Keratinocyte (primary cell): Measurements from ENCODE around the gene DTNBP1. TPM values are rescaled to one million over a fixed set of nuclear protein-coding genes. Genes with fewer than 3 reads are reported as not detected.

ENCODE experiments used
- DNase-seq: peaks from one replicate; pipeline ENCODE4 v3.0.0-alpha.2; 2011; ENCODE audit warnings: low read depth, missing footprints, low spot score
- FAIRE-seq: peaks from 2 replicates; lab custom pipeline; 2011; peaks lifted over from hg19 to GRCh38; lab: Jason Lieb, UNC
- H2AFZ ChIP-seq: 2 replicates; pipeline ENCODE4 v1.6.0; 2012; ENCODE audit warnings: low read length, control low read depth, inconsistent platforms; ENCODE audit not compliant: control insufficient read depth
- H3K27ac ChIP-seq: 2 replicates; pipeline ENCODE4 v1.5.1; 2011; ENCODE audit warnings: low read length; ENCODE audit not compliant: control insufficient read depth, insufficient read depth
- H3K27me3 ChIP-seq: 3 replicates; pipeline ENCODE4 v1.6.0; 2011; ENCODE audit warnings: low read length; ENCODE audit not compliant: control insufficient read depth, insufficient read depth; ENCODE audit errors: extremely low read depth
- H3K36me3 ChIP-seq, 2 experiments: 2 replicates in 1 of 2; 3 replicates in 1 of 2; pipeline ENCODE4 v1.5.1; 2011; ENCODE audit warnings: low read length in 2 of 2, mild to moderate bottlenecking in 1 of 2; ENCODE audit not compliant: control insufficient read depth in 2 of 2, insufficient read depth in 2 of 2; ENCODE audit errors: extremely low read depth in 1 of 2
- H3K4me1 ChIP-seq: 3 replicates; pipeline ENCODE4 v1.5.1; 2011; ENCODE audit warnings: low read length; ENCODE audit not compliant: control insufficient read depth, insufficient read depth; ENCODE audit errors: extremely low read depth
- H3K4me2 ChIP-seq: 3 replicates; pipeline ENCODE4 v1.6.0; 2011; ENCODE audit warnings: low read depth, low read length; ENCODE audit not compliant: control insufficient read depth, insufficient read depth; ENCODE audit errors: extremely low read depth
- H3K4me3 ChIP-seq, 3 experiments: fragments of 200-600 bp in 1 of 3; sonication (generic) in 1 of 3; 2 replicates in 2 of 3; 3 replicates in 1 of 3; pipeline ENCODE4 v1.5.1; 2011 to 2016; ENCODE audit warnings: low read length in 3 of 3, mild to moderate bottlenecking in 3 of 3, control low read depth in 2 of 3, inconsistent platforms in 1 of 3, low read depth in 1 of 3, mixed read lengths in 1 of 3, mixed run types in 1 of 3, moderate library complexity in 1 of 3; ENCODE audit not compliant: control insufficient read depth in 2 of 3, insufficient read depth in 2 of 3; ENCODE audit errors: extremely low read depth in 1 of 3
- H3K79me2 ChIP-seq: 2 replicates; pipeline ENCODE4 v1.6.0; 2012; ENCODE audit warnings: low read length; ENCODE audit not compliant: control insufficient read depth, insufficient read depth
- H3K9ac ChIP-seq: 3 replicates; pipeline ENCODE4 v1.6.0; 2011; ENCODE audit warnings: low read length; ENCODE audit not compliant: control insufficient read depth, insufficient read depth; ENCODE audit errors: extremely low read depth
- H3K9me1 ChIP-seq: 3 replicates; pipeline ENCODE4 v1.6.0; 2011; ENCODE audit warnings: low read length; ENCODE audit not compliant: control insufficient read depth, insufficient read depth; ENCODE audit errors: extremely low read depth
- H3K9me3 ChIP-seq: 2 replicates; pipeline ENCODE4 v1.5.1; 2012; ENCODE audit warnings: low read depth, low read length; ENCODE audit not compliant: control insufficient read depth
- H4K20me1 ChIP-seq: 3 replicates; pipeline ENCODE4 v1.6.0; 2011; ENCODE audit warnings: low read length; ENCODE audit not compliant: control insufficient read depth, insufficient read depth; ENCODE audit errors: extremely low read depth
- CTCF ChIP-seq, 3 experiments: IDR thresholded peaks in 1 of 3; conservative IDR thresholded peaks in 1 of 3; optimal IDR thresholded peaks in 1 of 3; 2 replicates in 2 of 3; 3 replicates in 1 of 3; pipeline versions ENCODE3 to v1.5.1; 2011; ENCODE audit warnings: low read length in 3 of 3, mild to moderate bottlenecking in 3 of 3, moderate library complexity in 2 of 3, control low read depth in 1 of 3, inconsistent platforms in 1 of 3; ENCODE audit not compliant: insufficient read depth in 2 of 3; ENCODE audit errors: extremely low read depth in 1 of 3
- EZH2 ChIP-seq: IDR thresholded peaks from one replicate; pipeline ENCODE4 v1.6.1; 2012; ENCODE audit warnings: inconsistent platforms, mild to moderate bottlenecking, low read length, moderate library complexity
- dilution Hi-C: fragments of 300-500 bp; cut with MboI; formaldehyde crosslinking; loops from one replicate; pipeline ENCODE4 v1.7.0; 2020; ENCODE audit warnings: low sequenced_read_pairs; ENCODE audit not compliant: extremely low pct_ligation_motif_present
- polyA plus RNA-seq, 5 experiments: library from polyadenylated mRNA; depleted of rRNA in 3 of 5; stranded (reverse) in 3 of 5; stranded (forward) in 1 of 5; unstranded in 1 of 5; fragments of >200 nt; gene quantifications; 1 replicate in 1 of 5; 2 replicates in 3 of 5; 3 replicates in 1 of 5; pipeline versions ENCODE4 v1.2.1 to v1.2.3, GENCODE V29; 2011 to 2012; ENCODE audit warnings: missing spikeins in 2 of 5, low read depth in 1 of 5, low replicate concordance in 1 of 5

The DTNBP1 gene
- polyA plus RNA-seq, 1 donor (not counting 4 experiments of a cell fraction or from before 2014, with no cell fraction given), result 11.5 TPM

- no peak overlapping the region for H3K4me3 ChIP-seq
- H4K20me1 ChIP-seq, result no peaks in the 10 kb centered on the region
- H3K9me3 ChIP-seq, result no peaks in the 10 kb centered on the region
- dilution Hi-C loops, result no loop called here
- H3K4me2 ChIP-seq, result no peak overlapping the region
- no peak overlapping the region for H3K27ac ChIP-seq
- no peak overlapping the region for H2AFZ ChIP-seq
- no peaks in the 10 kb centered on the region for H3K9me1 ChIP-seq
- H3K9ac ChIP-seq, result no peak overlapping the region
- DNase-seq (no peak), FAIRE-seq (no peak)
- H3K27me3 ChIP-seq, result peaks cover 7% of the 10 kb centered on the region
- no peaks in the 10 kb centered on the region for H3K36me3 ChIP-seq
- no peak for TF ChIP-seq CTCF (optimal IDR thresholded peaks at IDR 0.05 in 1 of 3, IDR thresholded peaks at IDR 0.05 in 1 of 3, conservative IDR thresholded peaks at IDR 0.05 in 1 of 3; ENCODE audit: extremely low read depth in 1 of 3, insufficient read depth in 2 of 3, low read length in 3 of 3)
- TF ChIP-seq EZH2, result no peak
- no peaks in the 10 kb centered on the region for H3K79me2 ChIP-seq
- no peaks in the 10 kb centered on the region for H3K4me1 ChIP-seq
Observed at GRCh38 chr6:15708231-15708630, 45.4 kb upstream of the DTNBP1 start.

GRCh38 chr6:15705981-15706380 lies 43.2 kb upstream of the DTNBP1 start:
- dilution Hi-C loops, result no loop called here
- H3K27me3 ChIP-seq, result peaks cover 7% of the 10 kb centered on the region

More at GRCh38 chr6:15705981-15706380, 43.2 kb upstream of the DTNBP1 start:
- H3K4me3 ChIP-seq, result no peak overlapping the region
- H2AFZ ChIP-seq, result no peak overlapping the region
- H3K79me2 ChIP-seq, result no peaks in the 10 kb centered on the region
- no peak overlapping the region for H3K4me2 ChIP-seq
- no peak overlapping the region for H3K9ac ChIP-seq
- no peaks in the 10 kb centered on the region for H3K36me3 ChIP-seq
- H3K9me1 ChIP-seq, result no peaks in the 10 kb centered on the region
- DNase-seq, result no peak
- no peaks in the 10 kb centered on the region for H4K20me1 ChIP-seq
- H3K4me1 ChIP-seq, result no peaks in the 10 kb centered on the region
- no peak overlapping the region for H3K27ac ChIP-seq
- TF ChIP-seq CTCF (optimal IDR thresholded peaks at IDR 0.05 in 1 of 3, IDR thresholded peaks at IDR 0.05 in 1 of 3, conservative IDR thresholded peaks at IDR 0.05 in 1 of 3; ENCODE audit: extremely low read depth in 1 of 3, insufficient read depth in 2 of 3, low read length in 3 of 3) (no peak), EZH2 (no peak)
- H3K9me3 ChIP-seq, result no peaks in the 10 kb centered on the region
- no peak for FAIRE-seq
